ENCODE measurements around the gene MBD4.
"Not testable (repeated sequence)": the region's sequence is repeated elsewhere in the genome, so short reads cannot be mapped to it uniquely, and the experiment has no call there.

The MBD4 gene

DNA sequence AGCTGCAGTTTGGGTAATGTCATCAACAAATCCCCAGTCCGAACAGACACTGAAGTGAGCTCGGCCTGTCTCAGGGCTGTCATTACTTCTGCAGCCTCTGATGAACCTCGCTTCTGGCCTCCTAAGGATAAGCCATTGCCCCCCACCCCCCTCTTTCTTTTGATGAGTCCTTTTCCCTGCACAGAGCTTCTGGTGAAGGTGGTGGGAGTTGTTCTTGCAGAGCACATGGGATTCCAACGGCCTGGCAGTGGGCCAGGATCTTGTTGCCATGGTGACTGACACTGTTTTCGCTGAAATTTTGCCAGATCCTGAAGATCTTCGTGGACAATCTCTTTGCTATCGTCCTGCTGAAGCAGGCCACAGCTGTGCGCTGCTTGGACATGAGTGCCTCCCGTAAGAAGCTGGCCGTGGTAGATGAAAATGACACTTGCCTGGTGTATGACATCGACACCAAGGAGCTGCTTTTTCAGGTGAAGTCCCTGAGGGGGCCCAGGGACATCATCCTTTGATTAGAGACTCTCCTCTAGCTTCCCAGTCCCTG, 41.5 kb upstream of the MBD4 start:
- 98% methylated on average over 4 of the region's 11 CpGs for WGBS
- peaks cover 57% of the 10 kb centered on the region for H3K36me3 ChIP-seq (ENCODE audit: insufficient read depth, low read length)
- not testable (repeated sequence) for H3K9me3 ChIP-seq (ENCODE audit: insufficient read depth, low read depth, low read length); H3K27me3 ChIP-seq (ENCODE audit: insufficient read depth, low read length); H3K9ac ChIP-seq (ENCODE audit: low read depth, low read length); H3K4me3 ChIP-seq (ENCODE audit: low read length); H3K27ac ChIP-seq (ENCODE audit: low read depth, low read length)
- peaks cover 19% of the 10 kb centered on the region; the same call in 1 of the 2 replicates for H3K4me1 ChIP-seq (ENCODE audit: insufficient read depth, low read length)

DNA sequence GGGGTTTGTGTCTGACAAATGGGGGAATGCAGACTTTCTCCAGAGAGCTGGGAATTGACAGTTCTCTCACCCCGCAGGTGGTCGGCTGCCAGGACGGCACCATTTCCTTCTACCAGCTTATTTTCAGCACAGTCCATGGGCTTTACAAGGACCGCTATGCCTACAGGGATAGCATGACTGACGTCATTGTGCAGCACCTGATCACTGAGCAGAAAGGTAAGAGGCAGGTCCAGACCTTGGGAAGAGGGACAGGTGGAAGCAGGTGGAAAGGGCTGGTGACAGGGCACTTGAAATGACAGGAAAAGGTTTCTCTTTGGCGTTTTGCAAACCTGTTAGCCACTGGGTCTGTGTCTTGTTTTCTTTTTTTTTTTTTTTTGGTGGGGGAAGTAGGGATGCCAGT, 36.8 kb upstream of the MBD4 start:
- Histone ChIP-seq H3K4me3 (ENCODE audit: low read length) (no peak overlapping the region), H3K36me3 (ENCODE audit: insufficient read depth, low read length) (peaks cover 49% of the 10 kb centered on the region), H3K27me3 (ENCODE audit: insufficient read depth, low read length) (no peaks in the 10 kb centered on the region), H3K27ac (ENCODE audit: low read depth, low read length) (no peak overlapping the region), H3K4me1 (ENCODE audit: insufficient read depth, low read length) (0 out of 2 replicates have a peak, but pooled peaks cover under 1% of the 10 kb centered on the region), H3K9ac (ENCODE audit: low read depth, low read length) (no peak overlapping the region), H3K9me3 (ENCODE audit: insufficient read depth, low read depth, low read length) (no peaks in the 10 kb centered on the region)
- 91% methylated on average over 6 of the region's 6 CpGs for WGBS

DNA sequence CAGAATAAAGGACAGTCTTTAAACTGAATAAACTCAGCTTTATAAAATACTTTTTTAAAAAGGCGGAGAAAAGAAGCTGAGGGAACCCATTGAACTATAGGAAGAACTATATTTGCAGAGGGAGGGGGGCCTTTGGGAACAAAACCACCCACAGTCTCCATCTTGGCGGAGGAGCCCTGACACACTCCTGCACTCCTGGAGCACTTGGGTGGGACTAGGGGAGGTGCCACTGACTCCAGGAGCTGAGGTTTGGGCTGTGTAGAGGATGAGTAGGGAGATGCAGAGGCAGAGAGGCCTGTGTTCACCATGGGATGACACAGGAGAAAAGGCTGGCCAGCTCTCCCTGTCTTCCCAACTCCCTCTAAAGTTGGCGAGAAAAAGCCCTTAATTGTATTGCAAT, 36.1 kb upstream of the MBD4 start:
- H3K4me3 ChIP-seq (ENCODE audit: low read length): no peak overlapping the region
- no peaks in the 10 kb centered on the region for H3K4me1 ChIP-seq (ENCODE audit: insufficient read depth, low read length)
- H3K27ac ChIP-seq (ENCODE audit: low read depth, low read length): no peak overlapping the region
- H3K27me3 ChIP-seq (ENCODE audit: insufficient read depth, low read length): no peaks in the 10 kb centered on the region
- no peak overlapping the region for H3K9ac ChIP-seq (ENCODE audit: low read depth, low read length)
- H3K9me3 ChIP-seq (ENCODE audit: insufficient read depth, low read depth, low read length): no peaks in the 10 kb centered on the region
- H3K36me3 ChIP-seq (ENCODE audit: insufficient read depth, low read length): peaks cover 56% of the 10 kb centered on the region
- WGBS: 97% methylated on average over 3 of the region's 3 CpGs

DNA sequence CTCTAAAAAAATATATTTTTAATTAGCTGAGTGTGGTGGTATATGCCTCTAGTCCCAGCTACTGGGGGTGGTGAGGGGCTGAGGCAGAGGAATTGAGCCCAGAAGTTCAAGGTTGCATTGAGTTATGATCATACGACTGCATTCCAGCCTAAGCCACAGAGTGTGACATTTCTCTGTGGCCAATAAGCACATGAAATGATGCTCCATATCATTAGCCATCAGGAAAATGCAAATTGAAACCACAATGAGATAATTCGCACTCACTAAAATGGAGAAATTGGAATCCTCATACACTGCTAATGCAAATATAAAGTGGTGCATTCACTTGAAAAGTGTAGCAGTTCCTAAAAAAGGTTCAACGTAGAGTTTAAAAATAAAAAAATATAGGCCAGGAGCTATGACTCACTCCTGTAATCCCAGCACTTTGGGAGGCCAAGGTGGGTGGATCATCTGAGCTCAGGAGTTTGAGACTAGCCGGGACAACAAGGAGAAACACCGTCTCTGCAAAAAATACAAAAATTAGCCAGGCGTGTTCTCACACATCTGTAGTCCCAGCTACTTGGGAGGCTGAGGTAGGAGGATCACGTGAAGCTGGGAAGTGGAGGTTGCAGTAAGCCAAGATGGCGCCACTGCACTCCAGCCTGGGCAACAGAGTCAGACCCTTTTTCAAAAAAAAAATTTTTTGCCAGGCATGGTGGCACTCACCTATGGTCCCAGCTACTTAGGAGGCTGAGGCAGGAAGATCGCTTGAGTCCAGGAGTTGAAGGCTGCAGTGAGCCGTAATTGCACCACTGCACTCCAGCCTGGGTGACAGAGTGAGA, 35.4 kb upstream of the MBD4 start:
- Histone ChIP-seq H3K36me3 (ENCODE audit: insufficient read depth, low read length) (peaks cover 50% of the 10 kb centered on the region), H3K27ac (ENCODE audit: low read depth, low read length) (no peak overlapping the region), H3K4me1 (ENCODE audit: insufficient read depth, low read length) (no peaks in the 10 kb centered on the region), H3K9me3 (ENCODE audit: insufficient read depth, low read depth, low read length) (no peaks in the 10 kb centered on the region), H3K4me3 (ENCODE audit: low read length) (no peak overlapping the region), H3K27me3 (ENCODE audit: insufficient read depth, low read length) (no peaks in the 10 kb centered on the region), H3K9ac (ENCODE audit: low read depth, low read length) (no peak overlapping the region)
- WGBS: 94% methylated on average over 10 of the region's 10 CpGs

DNA sequence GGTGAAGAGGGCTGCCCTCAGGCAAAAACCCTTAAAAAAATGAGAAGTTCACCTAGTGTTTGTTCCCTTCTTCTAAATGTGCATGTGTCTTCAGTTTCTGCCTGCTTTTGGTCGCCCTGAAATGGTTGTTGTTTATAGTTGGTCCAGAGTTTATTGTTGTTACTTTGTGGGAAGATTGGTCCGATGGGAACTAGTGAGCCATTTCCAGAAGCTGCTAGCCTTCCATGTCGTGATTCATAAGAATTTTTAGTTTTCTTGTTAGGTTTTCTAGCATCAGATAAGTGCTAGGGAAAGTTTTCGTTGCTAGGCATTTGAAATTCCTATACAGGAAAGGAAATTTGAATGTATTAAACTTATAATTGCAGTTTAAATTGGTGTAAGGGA, 34.0 kb upstream of the MBD4 start:
- peaks cover 49% of the 10 kb centered on the region for H3K36me3 ChIP-seq (ENCODE audit: insufficient read depth, low read length)
- H3K4me1 ChIP-seq (ENCODE audit: insufficient read depth, low read length): no peaks in the 10 kb centered on the region
- H3K4me3 ChIP-seq (ENCODE audit: low read length): no peak overlapping the region
- 94% methylated on average over 4 of the region's 4 CpGs for WGBS
- no peak overlapping the region for H3K9ac ChIP-seq (ENCODE audit: low read depth, low read length)
- no peaks in the 10 kb centered on the region for H3K9me3 ChIP-seq (ENCODE audit: insufficient read depth, low read depth, low read length)
- H3K27me3 ChIP-seq (ENCODE audit: insufficient read depth, low read length): no peaks in the 10 kb centered on the region
- H3K27ac ChIP-seq (ENCODE audit: low read depth, low read length): no peak overlapping the region

DNA sequence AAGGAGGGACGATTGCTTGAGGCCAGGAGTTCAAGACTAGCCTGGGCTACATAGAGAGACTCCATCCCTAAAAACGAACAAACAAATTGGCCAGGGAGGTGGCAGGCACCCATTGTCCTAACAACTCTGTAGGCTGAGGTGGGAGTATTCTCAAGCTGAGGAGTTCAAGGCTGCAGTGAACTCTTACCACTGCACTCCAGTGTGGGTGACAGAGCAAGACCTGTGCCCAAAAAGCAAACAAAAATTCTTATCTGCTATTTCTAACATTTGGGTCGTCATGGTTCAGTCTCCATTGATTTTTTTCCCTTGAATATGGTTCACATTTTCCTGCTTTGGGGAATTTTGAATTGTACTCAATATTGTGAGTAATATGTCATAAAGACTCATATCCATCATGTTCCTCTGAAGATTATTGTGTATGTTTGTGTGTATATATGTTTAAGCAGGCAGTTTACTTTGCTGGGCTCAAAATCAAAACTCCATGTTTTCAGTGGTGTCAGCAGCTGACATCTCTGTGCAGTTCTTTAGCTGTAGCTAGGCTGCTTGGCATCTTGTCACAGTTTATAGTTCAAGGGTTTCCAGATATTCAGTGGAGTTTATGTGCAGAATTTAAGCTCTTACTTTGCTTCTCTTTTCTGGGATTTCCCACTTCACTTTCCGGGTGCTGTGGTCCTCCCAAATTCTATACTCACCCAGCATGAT, 33.5 kb upstream of the MBD4 start:
- WGBS: 94% methylated on average over 4 of the region's 4 CpGs
- no peak overlapping the region for H3K27ac ChIP-seq (ENCODE audit: low read depth, low read length)
- H3K9ac ChIP-seq (ENCODE audit: low read depth, low read length): no peak overlapping the region
- H3K27me3 ChIP-seq (ENCODE audit: insufficient read depth, low read length): no peaks in the 10 kb centered on the region
- H3K36me3 ChIP-seq (ENCODE audit: insufficient read depth, low read length): peaks cover 46% of the 10 kb centered on the region
- no peak overlapping the region for H3K4me3 ChIP-seq (ENCODE audit: low read length)
- no peaks in the 10 kb centered on the region for H3K4me1 ChIP-seq (ENCODE audit: insufficient read depth, low read length)
- H3K9me3 ChIP-seq (ENCODE audit: insufficient read depth, low read depth, low read length): no peaks in the 10 kb centered on the region

DNA sequence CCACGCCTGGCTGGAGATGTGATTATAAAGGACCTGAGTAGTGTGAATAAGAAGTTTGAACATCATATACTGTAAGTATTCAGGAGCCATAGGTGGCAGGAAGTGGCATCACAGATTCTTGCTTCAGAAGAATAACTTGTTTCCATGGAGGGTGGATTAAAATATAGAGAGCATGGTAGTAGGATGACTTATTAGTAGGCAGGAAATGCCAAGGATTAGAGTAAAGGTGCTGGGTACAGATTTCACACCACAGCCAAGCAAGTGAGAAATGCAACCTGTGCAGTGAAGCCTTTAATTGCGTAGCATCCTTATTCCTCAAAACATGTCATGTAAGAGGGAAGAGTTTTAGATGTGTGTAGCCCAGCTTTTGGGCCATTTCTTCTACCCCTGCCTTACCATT, 31.1 kb upstream of the MBD4 start:
- H3K9me3 ChIP-seq (ENCODE audit: insufficient read depth, low read depth, low read length): no peaks in the 10 kb centered on the region
- WGBS: 97% methylated on average over 2 of the region's 2 CpGs
- H3K36me3 ChIP-seq (ENCODE audit: insufficient read depth, low read length): peaks cover 37% of the 10 kb centered on the region

DNA sequence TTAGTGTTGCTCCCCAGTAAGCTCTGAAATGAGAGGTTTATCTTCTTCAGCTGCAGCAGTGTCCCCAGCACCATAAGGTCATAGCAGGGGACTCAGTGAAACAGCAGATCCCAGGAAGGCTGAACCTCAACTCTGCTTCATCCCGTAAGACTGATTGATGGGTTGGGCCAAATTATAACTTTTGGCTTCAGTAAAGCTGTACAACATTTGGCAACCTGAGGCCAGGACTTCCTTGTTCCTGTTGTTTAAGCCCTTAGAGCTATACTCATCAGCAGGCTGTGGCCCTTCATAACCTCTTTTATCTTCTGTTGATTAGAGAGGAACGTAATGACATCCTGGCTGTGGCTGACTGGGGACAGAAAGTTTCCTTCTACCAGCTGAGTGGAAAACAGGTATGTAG, 29.3 kb upstream of the MBD4 start:
- Histone ChIP-seq H3K36me3 (ENCODE audit: insufficient read depth, low read length) (peaks cover 44% of the 10 kb centered on the region), H3K4me3 (ENCODE audit: low read length) (no peak overlapping the region), H3K9me3 (ENCODE audit: insufficient read depth, low read depth, low read length) (no peaks in the 10 kb centered on the region), H3K4me1 (ENCODE audit: insufficient read depth, low read length) (no peaks in the 10 kb centered on the region), H3K27me3 (ENCODE audit: insufficient read depth, low read length) (no peaks in the 10 kb centered on the region), H3K27ac (ENCODE audit: low read depth, low read length) (no peak overlapping the region), H3K9ac (ENCODE audit: low read depth, low read length) (no peak overlapping the region)
- WGBS: 94% methylated on average over 2 of the region's 2 CpGs

More for the DNA sequence above, 31.1 kb upstream of the MBD4 start:
- no peaks in the 10 kb centered on the region for H3K4me1 ChIP-seq (ENCODE audit: insufficient read depth, low read length)
- H3K9ac ChIP-seq (ENCODE audit: low read depth, low read length): no peak overlapping the region
- no peak overlapping the region for H3K4me3 ChIP-seq (ENCODE audit: low read length)
- no peak overlapping the region for H3K27ac ChIP-seq (ENCODE audit: low read depth, low read length)
- no peaks in the 10 kb centered on the region for H3K27me3 ChIP-seq (ENCODE audit: insufficient read depth, low read length)

DNA sequence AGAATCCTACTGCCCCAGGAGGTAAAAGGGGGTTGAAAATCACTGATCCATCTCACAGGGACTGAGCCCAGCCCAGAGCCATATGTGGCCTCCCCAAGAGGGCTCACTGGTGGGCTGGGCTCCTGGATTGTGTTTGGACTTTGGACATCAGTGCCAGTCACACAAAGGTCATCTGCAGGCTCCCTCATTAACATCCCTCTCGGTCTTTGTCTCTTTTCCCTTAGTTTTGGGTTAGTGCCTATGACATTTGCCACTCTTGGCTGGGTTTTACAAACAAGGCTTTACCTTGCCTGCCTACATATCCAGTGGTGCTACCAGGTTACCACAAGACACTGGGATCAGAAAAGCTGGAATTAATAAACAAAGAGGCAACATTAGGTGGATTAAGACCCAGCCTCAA, 28.2 kb upstream of the MBD4 start:
- Histone ChIP-seq H3K9me3 (ENCODE audit: insufficient read depth, low read depth, low read length) (no peaks in the 10 kb centered on the region), H3K36me3 (ENCODE audit: insufficient read depth, low read length) (peaks cover 48% of the 10 kb centered on the region), H3K4me1 (ENCODE audit: insufficient read depth, low read length) (no peaks in the 10 kb centered on the region), H3K9ac (ENCODE audit: low read depth, low read length) (no peak overlapping the region), H3K27ac (ENCODE audit: low read depth, low read length) (no peak overlapping the region), H3K4me3 (ENCODE audit: low read length) (no peak overlapping the region), H3K27me3 (ENCODE audit: insufficient read depth, low read length) (no peaks in the 10 kb centered on the region)
- WGBS: 92% methylated on average over 1 of the region's 1 CpG

DNA sequence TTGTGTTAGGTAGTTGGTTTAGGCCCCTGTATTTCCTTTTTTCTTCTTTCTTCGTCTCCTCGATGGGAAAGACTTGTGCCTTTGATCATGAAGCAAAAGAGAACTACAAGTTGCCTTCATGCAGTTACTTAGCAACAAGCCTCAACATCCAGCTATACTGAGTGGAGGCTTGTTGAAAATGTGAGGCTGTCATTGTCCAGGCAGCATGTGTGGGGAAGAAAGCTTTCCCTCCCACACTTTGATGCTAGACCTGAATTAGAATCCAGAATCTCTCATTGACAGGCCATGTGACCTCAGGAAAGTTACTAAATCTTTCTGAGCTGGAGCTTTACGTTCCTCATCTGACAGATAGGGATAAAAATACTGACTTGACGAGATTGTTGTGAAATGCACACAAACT, 24.0 kb upstream of the MBD4 start:
- H3K4me3 ChIP-seq (ENCODE audit: low read length): no peak overlapping the region
- 87% methylated on average over 4 of the region's 4 CpGs for WGBS
- no peaks in the 10 kb centered on the region for H3K27me3 ChIP-seq (ENCODE audit: insufficient read depth, low read length)
- no peaks in the 10 kb centered on the region for H3K4me1 ChIP-seq (ENCODE audit: insufficient read depth, low read length)
- no peak overlapping the region for H3K27ac ChIP-seq (ENCODE audit: low read depth, low read length)
- peaks cover 40% of the 10 kb centered on the region for H3K36me3 ChIP-seq (ENCODE audit: insufficient read depth, low read length)
- no peaks in the 10 kb centered on the region for H3K9me3 ChIP-seq (ENCODE audit: insufficient read depth, low read depth, low read length)
- no peak overlapping the region for H3K9ac ChIP-seq (ENCODE audit: low read depth, low read length)

DNA sequence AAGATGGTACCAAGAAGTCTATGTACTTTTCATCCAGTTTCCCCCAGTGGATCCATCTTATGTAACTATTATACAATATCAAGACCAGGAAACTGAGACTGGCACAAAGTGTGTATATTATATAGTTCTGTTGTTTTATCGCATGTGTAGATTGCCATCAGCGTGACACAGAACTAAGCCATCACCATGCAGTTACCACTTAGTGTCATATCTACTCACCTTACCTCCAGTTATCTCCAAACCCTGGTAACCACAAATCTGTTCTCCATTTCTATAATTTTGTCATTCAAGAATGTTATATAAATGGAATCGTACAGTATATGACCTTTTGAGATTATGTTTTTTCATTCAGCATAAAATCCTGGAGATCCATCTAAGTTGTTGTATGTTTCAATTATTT, 23.3 kb upstream of the MBD4 start:
- no peak overlapping the region for H3K9ac ChIP-seq (ENCODE audit: low read depth, low read length)
- H3K36me3 ChIP-seq (ENCODE audit: insufficient read depth, low read length): peaks cover 39% of the 10 kb centered on the region

More for the DNA sequence above, 23.3 kb upstream of the MBD4 start:
- 92% methylated on average over 3 of the region's 3 CpGs for WGBS
- no peak overlapping the region for H3K4me3 ChIP-seq (ENCODE audit: low read length)
- H3K27ac ChIP-seq (ENCODE audit: low read depth, low read length): no peak overlapping the region
- H3K27me3 ChIP-seq (ENCODE audit: insufficient read depth, low read length): no peaks in the 10 kb centered on the region
- no peaks in the 10 kb centered on the region for H3K4me1 ChIP-seq (ENCODE audit: insufficient read depth, low read length)
- H3K9me3 ChIP-seq (ENCODE audit: insufficient read depth, low read depth, low read length): no peaks in the 10 kb centered on the region

Data from HUES64 (cell line).